GM20431 (cell line): ENCODE measurements around the gene DBNL.

ENCODE experiments used
- in situ Hi-C: fragments of 300-500 bp; cut with MseI, MboI; formaldehyde crosslinking; loops from one replicate; pipeline ENCODE4 v1.15.0; 2020; ENCODE audit warnings: low sequenced_read_pairs; ENCODE audit not compliant: unreplicated experiment

Gene DBNL

DNA sequence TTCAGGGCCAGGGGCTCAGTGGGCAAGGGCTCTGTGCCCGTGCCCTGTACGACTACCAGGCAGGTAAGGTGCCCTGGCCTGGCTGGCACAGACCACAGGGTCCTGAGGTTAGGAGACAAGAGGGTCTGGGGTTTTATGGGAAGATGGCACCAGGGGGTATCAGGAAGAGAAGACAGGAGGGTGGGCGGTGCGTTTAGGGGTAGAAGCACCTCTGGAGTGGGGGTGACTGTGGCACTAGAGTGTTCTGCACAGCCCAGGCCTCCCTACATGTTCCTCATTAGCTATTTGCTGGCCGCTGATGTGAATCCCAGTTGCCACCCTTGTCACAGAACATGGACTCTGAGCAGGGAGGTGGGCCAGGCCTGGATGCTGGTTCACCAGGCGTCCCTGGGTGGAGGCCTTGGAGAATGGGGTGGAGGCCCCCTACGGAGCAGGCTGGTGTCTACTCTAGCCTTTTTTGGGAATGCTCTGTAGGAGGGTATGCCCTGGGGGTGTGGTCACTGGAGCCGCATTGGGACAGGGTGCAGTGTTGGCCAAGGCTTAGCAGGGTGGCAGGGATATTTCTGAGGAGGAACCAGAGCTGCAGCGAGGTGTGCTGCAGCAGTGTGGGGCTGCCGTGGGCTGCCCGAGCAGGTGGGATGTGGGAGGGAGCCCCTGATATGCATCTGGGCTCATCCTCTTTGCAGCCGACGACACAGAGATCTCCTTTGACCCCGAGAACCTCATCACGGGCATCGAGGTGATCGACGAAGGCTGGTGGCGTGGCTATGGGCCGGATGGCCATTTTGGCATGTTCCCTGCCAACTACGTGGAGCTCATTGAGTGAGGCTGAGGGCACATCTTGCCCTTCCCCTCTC, 15.8 kb downstream of the DBNL start:
- in situ Hi-C loops = no loop called here

DNA sequence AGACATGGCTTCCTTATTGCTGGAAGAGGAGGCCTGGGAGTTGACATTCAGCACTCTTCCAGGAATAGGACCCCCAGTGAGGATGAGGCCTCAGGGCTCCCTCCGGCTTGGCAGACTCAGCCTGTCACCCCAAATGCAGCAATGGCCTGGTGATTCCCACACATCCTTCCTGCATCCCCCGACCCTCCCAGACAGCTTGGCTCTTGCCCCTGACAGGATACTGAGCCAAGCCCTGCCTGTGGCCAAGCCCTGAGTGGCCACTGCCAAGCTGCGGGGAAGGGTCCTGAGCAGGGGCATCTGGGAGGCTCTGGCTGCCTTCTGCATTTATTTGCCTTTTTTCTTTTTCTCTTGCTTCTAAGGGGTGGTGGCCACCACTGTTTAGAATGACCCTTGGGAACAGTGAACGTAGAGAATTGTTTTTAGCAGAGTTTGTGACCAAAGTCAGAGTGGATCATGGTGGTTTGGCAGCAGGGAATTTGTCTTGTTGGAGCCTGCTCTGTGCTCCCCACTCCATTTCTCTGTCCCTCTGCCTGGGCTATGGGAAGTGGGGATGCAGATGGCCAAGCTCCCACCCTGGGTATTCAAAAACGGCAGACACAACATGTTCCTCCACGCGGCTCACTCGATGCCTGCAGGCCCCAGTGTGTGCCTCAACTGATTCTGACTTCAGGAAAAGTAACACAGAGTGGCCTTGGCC, 16.6 kb downstream of the DBNL start:
- in situ Hi-C loops = no loop called here

GRCh38 chr7:44061645-44062179, 17.2 kb downstream of the DBNL start:
- in situ Hi-C loops = no loop called here

DNA sequence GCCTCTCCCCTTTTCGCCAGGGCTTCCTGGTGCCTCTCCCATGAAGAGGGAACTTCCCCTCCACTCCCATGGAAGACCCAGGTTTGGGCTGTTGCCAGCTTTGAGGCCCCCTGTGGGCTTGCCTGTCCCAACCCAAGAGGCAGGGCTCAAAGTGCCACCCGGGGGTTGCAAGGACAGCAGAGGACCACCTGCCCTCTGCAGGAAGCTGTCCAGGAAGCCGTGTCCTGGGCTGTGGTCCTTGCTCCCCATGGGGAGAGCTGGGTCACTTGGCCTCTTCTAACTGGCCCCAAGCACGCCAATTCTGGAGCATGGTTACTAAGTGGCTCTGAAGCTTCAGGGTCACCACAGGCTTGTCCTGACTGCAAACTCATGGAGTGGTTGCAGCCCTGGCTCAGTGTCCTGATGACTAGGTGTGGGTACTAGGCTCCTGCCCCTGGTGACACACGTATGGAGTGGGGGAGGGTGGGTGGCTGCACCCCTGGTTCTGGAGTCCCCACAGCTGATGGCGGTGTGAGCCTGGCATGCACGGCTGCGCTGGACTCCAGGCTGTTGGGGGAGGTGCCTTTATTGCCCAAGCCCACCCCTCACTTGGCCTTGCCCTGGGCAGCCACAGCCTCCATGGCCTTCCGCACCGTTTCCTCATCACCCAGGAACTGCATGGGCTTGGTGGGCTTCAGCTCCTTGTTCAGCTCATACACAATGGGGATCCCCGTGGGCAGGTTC, 17.8 kb downstream of the DBNL start:
- in situ Hi-C loops = no loop called here

- in situ Hi-C loops = no loop called here
These were observed 18.4 kb downstream of the DBNL start for GRCh38 chr7:44062903-44063295.

DNA sequence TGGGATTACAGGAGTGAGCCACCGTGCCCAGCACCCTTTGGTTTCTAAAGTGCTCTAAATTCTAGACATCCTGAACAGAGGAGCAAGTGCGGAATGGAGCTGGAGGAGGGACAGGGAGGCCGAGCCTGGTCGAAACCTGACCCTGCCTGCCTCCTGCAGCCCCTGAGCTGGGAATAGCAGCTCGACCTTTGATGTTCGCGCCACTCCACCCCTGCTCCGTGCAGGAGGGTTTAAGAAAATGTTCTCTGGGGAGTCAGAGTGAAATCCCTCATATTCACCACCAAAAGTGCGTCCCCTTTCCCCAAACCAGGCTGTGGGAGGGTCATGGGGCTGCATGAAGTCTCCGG, 19.0 kb downstream of the DBNL start:
- in situ Hi-C loops = no loop called here

DNA sequence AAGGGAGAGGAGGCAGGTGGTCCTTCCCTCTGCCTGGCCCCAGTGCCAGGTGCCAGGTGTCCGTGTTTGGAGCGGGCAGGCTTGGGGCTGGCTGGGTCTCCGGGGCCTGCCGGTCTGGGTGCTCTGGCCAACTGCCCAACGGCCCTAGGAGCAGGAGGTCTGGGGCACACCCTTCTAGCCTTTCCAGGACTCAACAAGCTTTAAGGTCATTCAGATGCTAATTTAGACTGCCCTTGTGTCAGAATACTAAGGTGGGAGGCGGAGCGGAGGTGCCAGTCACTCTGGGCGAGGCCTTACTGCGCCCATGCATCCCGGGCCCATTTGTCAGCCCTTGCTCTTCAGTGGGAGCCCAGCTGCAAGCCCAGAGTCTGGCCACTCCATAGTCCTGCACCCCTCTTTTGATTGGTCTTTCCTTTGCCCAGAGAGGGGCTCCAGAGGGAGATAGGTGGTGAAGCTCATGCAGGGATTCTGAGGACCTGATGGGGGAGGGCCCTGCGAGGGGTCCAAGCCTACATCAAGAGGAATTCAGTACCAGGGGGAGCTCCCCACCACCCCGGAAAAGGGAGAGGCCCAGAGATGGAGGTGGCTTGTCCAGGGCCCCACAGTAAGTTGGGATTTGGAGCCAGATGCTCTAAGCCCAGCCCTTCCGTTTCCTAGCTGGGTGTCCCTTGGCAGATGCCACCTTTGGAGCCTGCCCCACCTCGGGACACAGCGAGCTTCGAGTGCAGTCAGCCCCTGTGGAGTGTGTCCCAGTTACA, 19.6 kb downstream of the DBNL start:
- in situ Hi-C loops = no loop called here

DNA sequence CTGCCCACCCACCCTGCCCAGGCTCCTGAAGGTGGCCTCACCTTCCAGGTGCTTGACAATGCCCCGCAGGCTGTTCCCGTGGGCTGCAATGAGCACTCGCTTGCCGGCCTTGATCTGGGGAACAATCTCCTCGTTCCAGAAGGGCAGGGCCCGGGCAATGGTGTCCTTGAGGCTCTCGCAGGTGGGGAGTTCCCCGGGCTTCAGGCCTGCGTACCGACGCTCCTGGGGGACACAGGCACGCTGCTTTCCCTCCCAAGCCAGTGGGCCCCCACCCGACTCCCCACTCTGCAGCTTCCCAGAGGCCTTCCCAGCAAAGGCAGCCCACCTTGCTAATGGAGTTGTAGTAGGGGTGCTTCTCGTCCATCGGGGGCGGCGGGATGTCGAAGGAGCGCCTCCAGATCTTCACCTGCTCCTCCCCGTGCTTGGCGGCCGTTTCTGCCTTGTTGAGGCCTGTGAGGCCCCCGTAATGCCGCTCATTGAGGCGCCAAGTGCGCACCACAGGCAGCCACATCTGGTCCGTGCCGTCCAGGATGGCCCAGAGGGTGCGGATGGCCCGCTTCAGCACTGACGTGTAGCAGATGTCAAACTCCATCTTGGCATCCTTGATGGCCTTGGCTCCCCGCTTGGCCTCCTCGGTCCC, 20.4 kb downstream of the DBNL start:
- in situ Hi-C loops = no loop called here

GRCh38 chr7:44065431-44066110, 21.1 kb downstream of the DBNL start, which contains the start of gene PGAM2:
TSS of gene PGAM2 (minus strand) at chr7:44065567. CDS start at chr7:44065529, 38 bp downstream.
- in situ Hi-C loops = no loop called here

GRCh38 chr7:44066111-44066460, 21.6 kb downstream of the DBNL start:
- in situ Hi-C loops = no loop called here

DNA sequence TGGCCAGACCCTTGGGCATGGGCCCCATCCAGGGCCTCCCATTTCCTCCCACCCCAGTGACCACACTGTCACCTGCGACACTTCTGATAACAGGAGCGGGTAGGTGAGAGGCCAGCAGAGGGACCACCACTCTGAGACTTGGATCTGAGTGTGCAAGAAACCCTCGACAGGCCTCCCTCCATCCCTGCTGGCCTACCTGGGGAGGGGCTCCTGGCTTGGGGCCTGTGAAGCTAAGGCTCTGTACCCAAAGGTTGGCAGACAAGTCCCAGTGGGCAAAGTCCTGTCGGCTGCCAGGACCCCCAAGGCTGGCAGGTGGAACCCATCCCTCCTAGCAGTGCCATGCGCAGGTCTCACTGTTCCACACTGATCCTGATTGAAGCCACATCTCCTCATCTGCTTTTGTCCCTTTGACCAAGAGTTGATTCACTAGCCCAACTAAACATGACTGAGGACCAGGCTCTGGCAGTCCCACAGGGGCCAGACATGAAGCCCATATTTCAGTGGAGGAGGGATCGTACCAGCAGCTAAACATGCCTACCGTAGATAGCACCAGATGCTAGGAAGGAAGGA, 22.1 kb downstream of the DBNL start:
- in situ Hi-C loops = no loop called here

DNA sequence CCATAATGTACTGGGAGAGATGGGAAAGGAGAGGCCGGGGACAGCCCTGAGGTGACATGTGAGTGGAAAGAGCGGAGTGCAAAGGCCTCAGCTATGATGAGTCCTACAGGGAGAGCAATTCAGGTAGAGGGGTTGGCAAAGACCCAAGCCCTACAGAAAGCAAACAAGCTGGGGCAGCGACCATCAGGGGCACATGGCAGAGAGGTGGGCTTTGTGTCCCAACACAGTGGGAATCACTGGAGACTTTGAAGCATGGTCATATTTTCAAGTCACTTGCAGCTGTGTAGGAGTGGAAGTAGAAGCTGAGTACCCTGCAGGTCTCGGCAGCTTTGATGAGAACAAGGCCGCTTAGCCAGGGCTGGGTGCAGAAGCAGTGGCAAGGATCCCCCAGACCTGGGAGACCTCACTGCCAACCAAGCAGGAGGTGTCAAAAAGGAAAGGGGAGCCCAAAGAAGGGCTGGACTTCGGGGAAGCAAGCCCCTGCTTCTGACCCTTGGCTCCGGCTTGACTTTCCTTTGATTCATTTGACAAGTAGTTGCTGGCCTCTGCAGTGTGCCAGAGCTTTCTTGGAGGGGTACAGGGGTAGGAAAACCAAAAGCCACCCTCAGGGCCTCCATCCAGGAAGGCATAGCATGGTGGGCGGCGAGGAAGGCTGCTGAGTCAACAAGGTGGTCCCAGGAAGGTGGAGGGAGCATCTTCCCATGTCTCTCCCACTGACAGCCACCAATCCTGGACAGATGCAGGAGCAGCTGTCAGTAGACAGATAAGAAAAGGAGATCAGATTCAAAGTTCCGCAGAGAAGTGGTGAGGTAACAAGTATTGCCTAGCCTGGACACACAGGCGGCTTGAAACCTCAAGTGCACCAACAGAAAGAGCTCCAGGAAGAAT, 22.8 kb downstream of the DBNL start:
- in situ Hi-C loops = no loop called here

- in situ Hi-C loops = no loop called here
These were observed 23.6 kb downstream of the DBNL start for GRCh38 chr7:44068054-44068453.

GRCh38 chr7:44071726-44072363, 27.3 kb downstream of the DBNL start:
- in situ Hi-C loops = no loop called here

DNA sequence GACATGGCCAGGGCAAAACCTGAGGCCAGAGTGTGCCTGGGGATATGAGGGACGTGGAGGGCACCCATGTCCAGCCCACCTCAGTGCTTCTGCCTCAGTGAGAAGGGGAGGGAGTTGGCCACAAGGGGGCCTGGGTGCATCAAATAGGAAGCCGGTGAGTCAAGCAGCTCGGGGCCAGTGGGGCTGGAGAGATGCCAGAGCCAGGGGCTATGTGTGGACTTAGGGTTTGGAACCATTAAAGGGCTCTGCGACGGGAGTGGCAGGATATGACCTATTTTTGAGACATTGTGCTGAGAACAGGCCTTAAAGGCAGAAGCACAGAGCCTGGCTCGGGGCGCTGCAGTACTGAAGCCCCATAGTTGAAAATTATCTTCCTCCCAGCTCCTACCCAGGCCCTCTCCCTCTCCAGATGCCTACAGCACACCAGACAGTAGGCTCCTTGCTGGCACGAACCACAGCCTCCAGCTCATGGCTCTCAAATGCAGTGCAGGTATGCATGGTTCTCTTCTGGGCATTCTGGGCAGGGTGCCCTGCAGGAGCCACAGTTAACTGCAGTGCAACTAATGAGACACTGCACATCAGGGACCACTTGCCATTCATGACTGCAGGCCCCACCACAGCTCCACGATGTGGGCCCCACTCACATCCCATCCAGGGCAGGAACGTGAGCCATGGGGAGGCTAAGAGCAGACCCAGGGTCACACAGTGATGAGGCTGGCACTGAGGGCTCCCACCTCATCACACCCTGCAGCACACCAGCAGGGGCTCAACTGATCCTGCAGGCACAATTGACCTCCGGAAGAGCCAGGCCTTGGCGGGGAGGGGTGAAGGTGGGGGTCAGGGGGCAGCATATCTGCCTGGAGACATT, 28.1 kb downstream of the DBNL start:
- in situ Hi-C loops = no loop called here

DNA sequence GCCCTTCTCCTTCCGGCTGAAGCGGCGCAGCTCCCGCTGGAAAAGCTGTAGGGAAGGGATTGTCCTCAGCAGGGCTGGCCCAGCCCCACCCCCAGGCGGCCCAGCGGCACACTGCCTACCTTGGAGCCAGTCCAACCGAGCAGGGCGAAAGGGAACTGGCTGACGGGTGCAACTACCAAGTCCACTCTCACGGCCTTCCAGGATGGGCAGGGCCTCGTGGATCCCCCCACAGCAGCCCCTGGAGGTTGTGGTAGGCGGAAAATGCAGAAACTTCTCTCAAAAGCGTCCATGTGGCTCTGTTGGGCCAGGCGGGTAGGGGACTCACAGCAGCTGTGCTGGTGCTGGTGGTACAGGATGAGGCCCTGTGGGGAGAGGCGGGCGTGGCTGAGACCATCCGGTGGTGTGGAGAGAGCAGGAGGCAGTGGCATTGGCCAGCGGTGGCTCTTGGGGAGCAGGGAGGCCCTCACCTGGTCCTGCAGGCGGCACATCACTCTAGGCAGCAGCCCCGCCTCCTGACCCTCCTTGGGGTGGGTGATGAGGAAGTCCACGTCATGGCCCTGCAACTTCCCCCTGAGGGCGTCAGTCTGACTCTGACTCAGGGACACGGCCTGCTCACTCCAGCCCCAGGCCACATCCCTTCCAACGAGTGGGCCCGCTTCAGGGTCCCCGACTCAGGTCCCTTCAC, 29.3 kb downstream of the DBNL start:
- in situ Hi-C loops = no loop called here
